Fibroblast of lung (primary cell): Measurements from ENCODE around the gene GARIN1A. TPM values are rescaled to one million over a fixed set of nuclear protein-coding genes. Genes with fewer than 3 reads are reported as not detected.

ENCODE experiments used
- DNase-seq, 2 donors: peaks; one replicate each; pipeline versions ENCODE4 v3.0.0 to v3.0.0-alpha.2; 2010; ENCODE audit warnings: low read depth in 2 of 2
- H2AFZ ChIP-seq: 2 replicates; pipeline ENCODE4 v1.5.1; 2012; ENCODE audit warnings: low read length, control low read depth, inconsistent platforms
- H3K27ac ChIP-seq: 2 replicates; pipeline ENCODE4 v1.5.1; 2011; ENCODE audit warnings: low read length, control low read depth; ENCODE audit not compliant: insufficient read depth
- H3K27me3 ChIP-seq: 2 replicates; pipeline ENCODE4 v1.5.1; 2011; ENCODE audit warnings: mild to moderate bottlenecking, low read length; ENCODE audit not compliant: control insufficient read depth, insufficient read depth
- H3K36me3 ChIP-seq: 2 replicates; pipeline ENCODE4 v1.5.1; 2011; ENCODE audit warnings: low read length; ENCODE audit not compliant: control insufficient read depth, insufficient read depth
- H3K4me1 ChIP-seq: 2 replicates; pipeline ENCODE4 v1.5.1; 2011; ENCODE audit warnings: low read length; ENCODE audit not compliant: control insufficient read depth, insufficient read depth; ENCODE audit errors: extremely low read depth
- H3K4me2 ChIP-seq: 2 replicates; pipeline ENCODE4 v1.5.1; 2011; ENCODE audit warnings: low read length, control low read depth; ENCODE audit not compliant: insufficient read depth; ENCODE audit errors: extremely low read depth
- H3K4me3 ChIP-seq, 4 experiments: fragments of 200-600 bp in 1 of 4; sonication (generic) in 1 of 4; replicated peaks in 1 of 4; 2 replicates each; pipeline ENCODE4 v1.5.1; 2011 to 2016; ENCODE audit warnings: low read length in 4 of 4, low read depth in 3 of 4, mild to moderate bottlenecking in 3 of 4, control low read depth in 2 of 4, inconsistent platforms in 1 of 4, mixed read lengths in 1 of 4; ENCODE audit not compliant: insufficient read depth in 1 of 4; ENCODE audit errors: control extremely low read depth in 1 of 4
- H3K79me2 ChIP-seq: 2 replicates; pipeline ENCODE4 v1.5.1; 2012; ENCODE audit warnings: mild to moderate bottlenecking, low read length, inconsistent platforms; ENCODE audit not compliant: control insufficient read depth, insufficient read depth
- H3K9ac ChIP-seq: 2 replicates; pipeline ENCODE4 v1.5.1; 2011; ENCODE audit warnings: mild to moderate bottlenecking, low read length, control low read depth; ENCODE audit not compliant: insufficient read depth
- H3K9me3 ChIP-seq: 2 replicates; pipeline ENCODE4 v1.5.1; 2012; ENCODE audit warnings: low read depth, low read length; ENCODE audit not compliant: control insufficient read depth, insufficient read depth
- H4K20me1 ChIP-seq: 2 replicates; pipeline ENCODE4 v1.5.1; 2011; ENCODE audit warnings: low read length; ENCODE audit not compliant: control insufficient read depth, insufficient read depth; ENCODE audit errors: extremely low read depth
- EZH2 ChIP-seq: IDR thresholded peaks from 2 replicates; pipeline ENCODE4 v1.5.1; 2012; ENCODE audit warnings: low read length, control low read depth, mild to moderate bottlenecking; ENCODE audit errors: missing control alignments
- polyA plus RNA-seq, 2 donors: library from polyadenylated mRNA; depleted of rRNA in 1 of 2; stranded (reverse) in 1 of 2; unstranded in 1 of 2; fragments of >200 nt; gene quantifications; 2 replicates each; pipeline ENCODE4 v1.2.1, GENCODE V29; 2011 to 2012; ENCODE audit warnings: missing spikeins in 1 of 2
- total RNA-seq: library from RNA; depleted of rRNA; stranded (reverse); fragments of >200 nt; gene quantifications from 2 replicates; pipeline ENCODE4 v1.2.1, GENCODE V29; 2014
- TF ChIP-seq, protein P1 (sequence below), 2 donors: IDR thresholded peaks in 1 of 2; conservative IDR thresholded peaks in 1 of 2; 1 replicate in 1 of 2; 2 replicates in 1 of 2; pipeline ENCODE4 v1.5.1; 2011 to 2012; ENCODE audit warnings: low read length in 2 of 2, control low read depth in 1 of 2, inconsistent platforms in 1 of 2, low read depth in 1 of 2, mild to moderate bottlenecking in 1 of 2

GARIN1A gene
- total and polyA plus RNA-seq, 2 donors (not counting 1 experiment from before 2014, with no cell fraction given), result 0.52 to 1.5 TPM

DNA sequence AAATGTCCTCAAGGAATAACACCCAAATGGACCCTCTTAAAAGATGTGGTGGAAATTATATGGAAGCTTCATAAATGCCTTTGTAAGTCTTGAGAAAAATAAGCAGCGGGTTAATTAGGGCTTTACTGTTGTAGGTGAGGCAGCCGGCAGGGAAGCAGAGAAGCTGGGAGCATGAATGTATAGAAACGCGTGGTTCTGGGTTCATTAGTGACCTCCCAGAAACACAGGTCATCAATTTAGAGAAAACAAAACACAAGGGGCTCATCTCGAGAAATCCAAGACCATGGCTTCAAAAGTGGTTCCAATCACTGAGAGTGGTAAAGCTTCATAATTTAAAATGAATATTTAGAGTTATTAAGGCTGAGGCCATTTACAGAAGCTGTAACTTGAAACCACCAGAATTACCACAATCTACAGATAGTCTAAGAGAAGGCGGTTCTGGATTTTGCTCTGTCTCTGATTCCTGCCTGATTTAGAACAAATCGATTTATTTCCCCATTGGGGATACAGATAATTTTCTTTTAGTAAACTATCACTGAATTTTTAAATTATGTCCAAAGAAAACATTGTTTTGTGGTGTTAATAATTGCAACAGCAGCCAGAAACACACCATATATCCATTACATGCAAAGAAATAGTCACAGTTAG, 20.7 kb downstream of the GARIN1A start:
- H3K27me3 ChIP-seq, result no peaks in the 10 kb centered on the region
- no peak overlapping the region for H3K4me2 ChIP-seq
- no peak overlapping the region for H3K27ac ChIP-seq
- DNase-seq, result peak in 1 of 2 donors; percentile 17
- TF ChIP-seq, protein P1, sequence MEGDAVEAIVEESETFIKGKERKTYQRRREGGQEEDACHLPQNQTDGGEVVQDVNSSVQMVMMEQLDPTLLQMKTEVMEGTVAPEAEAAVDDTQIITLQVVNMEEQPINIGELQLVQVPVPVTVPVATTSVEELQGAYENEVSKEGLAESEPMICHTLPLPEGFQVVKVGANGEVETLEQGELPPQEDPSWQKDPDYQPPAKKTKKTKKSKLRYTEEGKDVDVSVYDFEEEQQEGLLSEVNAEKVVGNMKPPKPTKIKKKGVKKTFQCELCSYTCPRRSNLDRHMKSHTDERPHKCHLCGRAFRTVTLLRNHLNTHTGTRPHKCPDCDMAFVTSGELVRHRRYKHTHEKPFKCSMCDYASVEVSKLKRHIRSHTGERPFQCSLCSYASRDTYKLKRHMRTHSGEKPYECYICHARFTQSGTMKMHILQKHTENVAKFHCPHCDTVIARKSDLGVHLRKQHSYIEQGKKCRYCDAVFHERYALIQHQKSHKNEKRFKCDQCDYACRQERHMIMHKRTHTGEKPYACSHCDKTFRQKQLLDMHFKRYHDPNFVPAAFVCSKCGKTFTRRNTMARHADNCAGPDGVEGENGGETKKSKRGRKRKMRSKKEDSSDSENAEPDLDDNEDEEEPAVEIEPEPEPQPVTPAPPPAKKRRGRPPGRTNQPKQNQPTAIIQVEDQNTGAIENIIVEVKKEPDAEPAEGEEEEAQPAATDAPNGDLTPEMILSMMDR (conservative IDR thresholded peaks at IDR 0.05 in 1 of 2, IDR thresholded peaks at IDR 0.05 in 1 of 2; ENCODE audit: low read depth in 1 of 2, low read length in 2 of 2), result no peak
- TF ChIP-seq EZH2, result no peak
- no peaks in the 10 kb centered on the region for H3K4me1 ChIP-seq
- no peaks in the 10 kb centered on the region for H3K36me3 ChIP-seq
- H3K9me3 ChIP-seq, result no peaks in the 10 kb centered on the region
- no peak overlapping the region for H3K4me3 ChIP-seq
- H3K9ac ChIP-seq, result no peak overlapping the region
- no peaks in the 10 kb centered on the region for H4K20me1 ChIP-seq
- H3K79me2 ChIP-seq, result no peaks in the 10 kb centered on the region
- no peak overlapping the region for H2AFZ ChIP-seq

DNA sequence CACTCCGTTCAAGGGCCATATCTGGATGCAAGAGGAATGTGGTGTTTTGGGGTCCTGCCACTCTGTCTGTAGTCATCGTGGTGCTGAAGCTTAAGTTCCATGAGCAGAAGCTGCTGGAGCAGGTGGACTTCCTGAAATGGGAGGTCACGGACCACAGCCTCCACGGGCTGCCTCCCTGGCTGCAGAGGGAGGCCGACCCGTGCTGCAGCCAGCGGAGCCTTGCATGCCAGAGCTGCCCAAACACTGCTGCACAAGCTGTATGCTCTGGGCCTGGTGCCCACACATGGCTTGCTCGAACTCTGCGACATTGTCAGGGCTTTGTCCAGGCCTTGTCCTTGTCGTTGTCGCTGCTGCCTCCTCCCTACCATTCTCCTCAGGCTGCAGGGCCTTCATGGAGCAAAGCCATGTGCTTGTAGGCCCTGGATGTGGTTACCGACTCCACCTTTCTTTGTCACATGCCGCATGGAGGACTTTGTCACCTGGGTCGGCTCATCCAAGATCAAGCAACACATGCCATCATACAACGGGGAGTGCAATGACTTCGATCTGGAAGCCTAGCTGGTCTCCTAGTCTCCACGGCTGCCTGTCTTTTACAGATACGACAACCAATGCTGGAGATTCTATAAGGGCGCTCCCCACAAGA, 21.4 kb downstream of the GARIN1A start:
- Histone ChIP-seq H2AFZ (no peak overlapping the region), H3K27ac (no peak overlapping the region), H3K79me2 (no peaks in the 10 kb centered on the region), H3K4me3 (no peak overlapping the region), H3K36me3 (no peaks in the 10 kb centered on the region), H3K9ac (no peak overlapping the region), H3K4me1 (no peaks in the 10 kb centered on the region), H3K9me3 (no peaks in the 10 kb centered on the region), H3K27me3 (no peaks in the 10 kb centered on the region), H4K20me1 (no peaks in the 10 kb centered on the region), H3K4me2 (no peak overlapping the region)
- TF ChIP-seq, protein P1 (conservative IDR thresholded peaks at IDR 0.05 in 1 of 2, IDR thresholded peaks at IDR 0.05 in 1 of 2; ENCODE audit: low read depth in 1 of 2, low read length in 2 of 2), result no peak
- no peak for TF ChIP-seq EZH2
- DNase-seq, result no peak

DNA sequence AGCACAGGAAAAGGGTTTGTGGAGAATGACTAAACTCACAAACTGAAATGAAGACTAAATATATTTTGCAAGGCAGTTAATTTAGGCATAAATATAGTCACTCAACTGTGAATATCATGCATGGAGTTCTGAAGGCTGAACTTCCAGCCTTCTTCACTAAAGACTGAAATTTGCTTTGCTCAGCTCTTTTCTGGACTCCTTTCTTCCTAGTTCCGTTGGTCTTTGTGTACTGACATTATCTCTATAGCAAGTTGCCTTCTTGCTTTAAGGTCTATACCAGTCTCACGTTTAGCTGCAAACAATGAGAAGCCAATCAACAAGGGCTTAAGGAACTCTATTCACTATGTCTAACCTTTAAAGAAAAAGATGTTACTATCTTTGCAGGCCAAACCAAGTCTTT, 22.6 kb downstream of the GARIN1A start:
- H3K4me2 ChIP-seq, result no peak overlapping the region
- no peaks in the 10 kb centered on the region for H3K9me3 ChIP-seq
- no peak for TF ChIP-seq EZH2
- TF ChIP-seq, protein P1 (conservative IDR thresholded peaks at IDR 0.05 in 1 of 2, IDR thresholded peaks at IDR 0.05 in 1 of 2; ENCODE audit: low read depth in 1 of 2, low read length in 2 of 2), result no peak
- no peaks in the 10 kb centered on the region for H3K79me2 ChIP-seq
- no peaks in the 10 kb centered on the region for H3K36me3 ChIP-seq
- no peaks in the 10 kb centered on the region for H3K4me1 ChIP-seq
- no peak overlapping the region for H3K27ac ChIP-seq
- H2AFZ ChIP-seq, result no peak overlapping the region
- no peak for DNase-seq
- no peaks in the 10 kb centered on the region for H4K20me1 ChIP-seq
- no peaks in the 10 kb centered on the region for H3K27me3 ChIP-seq
- H3K4me3 ChIP-seq, result no peak overlapping the region
- H3K9ac ChIP-seq, result no peak overlapping the region
